ENCODE measurements around the gene OR6C70. TPM values are rescaled to one million over a fixed set of nuclear protein-coding genes. Genes with fewer than 3 reads are reported as not detected.

Gene OR6C70
- polyA plus RNA-seq, 2 of the 4 experiments (the other 2 are of a cell fraction), result not detected

- CTCF ChIA-PET, result no interaction called here
- TF ChIP-seq CHD2 (IDR thresholded peaks at IDR 0.05; ENCODE audit: low read length, partially characterized antibody) (no peak), CHD4 (IDR thresholded peaks at IDR 0.05; ENCODE audit: borderline replicate concordance) (no peak), RAD21 (conservative IDR thresholded peaks at IDR 0.05 in 1 of 2, IDR thresholded peaks at IDR 0.05 in 1 of 2) (no peak), FOSL2 (IDR thresholded peaks at IDR 0.05) (no peak), FOSL2 (CRISPR knock-in tag; IDR thresholded peaks at IDR 0.05) (no peak), ZNF302 (CRISPR knock-in tag; IDR thresholded peaks at IDR 0.05) (no peak), NR3C1 (IDR thresholded peaks at IDR 0.05) (no peak), CBX8 (IDR thresholded peaks at IDR 0.05) (no peak), TFCP2L1 (CRISPR knock-in tag; IDR thresholded peaks at IDR 0.05) (no peak), JUN (IDR thresholded peaks at IDR 0.05) (no peak), EHMT2 (IDR thresholded peaks at IDR 0.05; ENCODE audit: low read depth) (no peak), MYC (IDR thresholded peaks at IDR 0.05; ENCODE audit: borderline replicate concordance, low read length) (no peak), JUNB (IDR thresholded peaks at IDR 0.05) (no peak), HOXA7 (CRISPR knock-in tag; IDR thresholded peaks at IDR 0.05) (no peak)
- TF ChIP-seq, protein P1, sequence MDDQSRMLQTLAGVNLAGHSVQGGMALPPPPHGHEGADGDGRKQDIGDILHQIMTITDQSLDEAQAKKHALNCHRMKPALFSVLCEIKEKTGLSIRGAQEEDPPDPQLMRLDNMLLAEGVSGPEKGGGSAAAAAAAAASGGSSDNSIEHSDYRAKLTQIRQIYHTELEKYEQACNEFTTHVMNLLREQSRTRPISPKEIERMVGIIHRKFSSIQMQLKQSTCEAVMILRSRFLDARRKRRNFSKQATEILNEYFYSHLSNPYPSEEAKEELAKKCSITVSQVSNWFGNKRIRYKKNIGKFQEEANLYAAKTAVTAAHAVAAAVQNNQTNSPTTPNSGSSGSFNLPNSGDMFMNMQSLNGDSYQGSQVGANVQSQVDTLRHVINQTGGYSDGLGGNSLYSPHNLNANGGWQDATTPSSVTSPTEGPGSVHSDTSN (IDR thresholded peaks at IDR 0.05), result no peak
- TF ChIP-seq, protein P2, sequence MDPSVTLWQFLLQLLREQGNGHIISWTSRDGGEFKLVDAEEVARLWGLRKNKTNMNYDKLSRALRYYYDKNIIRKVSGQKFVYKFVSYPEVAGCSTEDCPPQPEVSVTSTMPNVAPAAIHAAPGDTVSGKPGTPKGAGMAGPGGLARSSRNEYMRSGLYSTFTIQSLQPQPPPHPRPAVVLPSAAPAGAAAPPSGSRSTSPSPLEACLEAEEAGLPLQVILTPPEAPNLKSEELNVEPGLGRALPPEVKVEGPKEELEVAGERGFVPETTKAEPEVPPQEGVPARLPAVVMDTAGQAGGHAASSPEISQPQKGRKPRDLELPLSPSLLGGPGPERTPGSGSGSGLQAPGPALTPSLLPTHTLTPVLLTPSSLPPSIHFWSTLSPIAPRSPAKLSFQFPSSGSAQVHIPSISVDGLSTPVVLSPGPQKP (IDR thresholded peaks at IDR 0.05; ENCODE audit: low read depth, low read length), result no peak
- FAIRE-seq (no peak), ATAC-seq (no peak), DNase-seq (ENCODE audit: low read depth in 1 of 2, low spot score in 1 of 2) (no peak)
- Histone ChIP-seq H3K4me1 (no peaks in the 10 kb centered on the region), H3K27ac (no peak overlapping the region), H3K4me2 (no peak overlapping the region), H3K9me3 (no peaks in the 10 kb centered on the region), H3K4me3 (no peak overlapping the region)
- 2% methylated on average over 2 of the region's 2 CpGs for WGBS (ENCODE audit: missing lambda C conversion rate)
- POLR2A ChIA-PET, result no interaction called here
Measured at GRCh38 chr12:55501601-55502000, 31.7 kb upstream of the OR6C70 start.

DNA sequence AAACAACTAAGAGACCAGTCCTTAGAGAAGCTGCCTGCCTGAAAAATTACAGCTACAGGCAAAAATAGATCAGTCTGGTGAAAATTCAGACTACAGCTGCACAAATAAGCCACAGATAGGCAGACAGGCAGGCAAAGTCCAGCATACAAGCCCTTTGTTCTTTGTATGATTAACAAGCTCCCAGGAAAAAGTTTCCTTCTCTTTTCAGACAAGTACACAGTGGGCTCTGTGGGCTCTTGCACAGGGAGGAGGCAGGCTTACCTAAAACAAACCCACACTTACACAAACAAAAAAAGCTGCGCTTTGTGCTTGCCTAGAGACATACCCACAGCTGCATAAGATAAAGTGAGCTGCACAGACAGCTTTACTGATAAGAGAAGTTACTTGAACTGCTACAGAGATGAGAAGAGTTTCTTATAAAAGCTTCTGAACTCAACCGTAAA lies 29.9 kb upstream of the OR6C70 start:
- no peak for ATAC-seq

DNA sequence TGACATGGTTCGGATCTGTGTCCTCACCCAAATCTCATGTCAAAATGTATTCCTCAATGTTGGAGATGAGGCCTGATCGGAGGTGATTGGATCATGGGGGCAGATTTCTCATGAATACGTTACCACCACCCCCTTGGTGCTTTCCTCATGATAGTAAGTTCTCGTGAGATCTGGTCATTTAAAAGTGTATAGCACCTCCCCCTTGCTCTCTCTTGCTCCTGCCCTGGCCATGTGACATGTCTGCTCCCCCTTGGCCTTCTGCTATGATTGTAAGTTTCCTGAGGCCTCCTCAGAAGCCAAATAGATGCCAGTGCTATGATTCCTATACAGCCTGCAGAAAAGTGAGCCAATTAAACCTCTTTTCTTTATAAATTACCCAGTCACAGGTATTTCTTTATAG lies 29.3 kb upstream of the OR6C70 start:
- TF ChIP-seq CEBPB (IDR thresholded peaks at IDR 0.05), result no peak
- no peak for TF ChIP-seq EHF (CRISPR knock-in tag; IDR thresholded peaks at IDR 0.05)
- no peak for TF ChIP-seq MAX (IDR thresholded peaks at IDR 0.05)
- TF ChIP-seq NPAS2 (CRISPR knock-in tag; IDR thresholded peaks at IDR 0.05; ENCODE audit: borderline replicate concordance), result no peak
- no peak for TF ChIP-seq CBX2 (IDR thresholded peaks at IDR 0.05; ENCODE audit: borderline replicate concordance, low read depth)
- 40% methylated on average over 4 of the region's 4 CpGs for WGBS (ENCODE audit: missing lambda C conversion rate)
- DNase-seq (ENCODE audit: low read depth in 1 of 2, low spot score in 1 of 2) (no peak), ATAC-seq (no peak), FAIRE-seq (no peak)
- ChIA-PET CTCF (no interaction called here), POLR2A (no interaction called here)
- no peak overlapping the region for H3K4me2 ChIP-seq
- H3K4me1 ChIP-seq, result no peaks in the 10 kb centered on the region
- H3K27ac ChIP-seq, result no peak overlapping the region
- no peak overlapping the region for H3K4me3 ChIP-seq
- H3K9me3 ChIP-seq, result no peaks in the 10 kb centered on the region

More for the DNA sequence above, 29.9 kb upstream of the OR6C70 start:
- no peak overlapping the region for H3K4me3 ChIP-seq
- DNase-seq (ENCODE audit: low read depth in 1 of 2, low spot score in 1 of 2), result no peak
- TF ChIP-seq CHD2 (IDR thresholded peaks at IDR 0.05; ENCODE audit: low read length, partially characterized antibody) (no peak), TP53 (CRISPR knock-in tag; IDR thresholded peaks at IDR 0.05) (no peak), EHMT2 (IDR thresholded peaks at IDR 0.05; ENCODE audit: low read depth) (no peak), POLR2A (IDR thresholded peaks at IDR 0.05; ENCODE audit: low read length) (no peak)
- no peak overlapping the region for H3K27ac ChIP-seq
- CTCF ChIA-PET, result no interaction called here
- no peaks in the 10 kb centered on the region for H3K9me3 ChIP-seq
- no peaks in the 10 kb centered on the region for H3K4me1 ChIP-seq
- 15% methylated on average over 2 of the region's 2 CpGs for WGBS (ENCODE audit: missing lambda C conversion rate)
- no peak for FAIRE-seq
- POLR2A ChIA-PET, result no interaction called here
- no peak overlapping the region for H3K4me2 ChIP-seq

Data from A549 (cell line).